CD4-positive, alpha-beta T cell (primary cell): Measurements from ENCODE around the gene TNP1. TPM values are rescaled to one million over a fixed set of nuclear protein-coding genes. Genes with fewer than 3 reads are reported as not detected.

Experiments
- ATAC-seq: fragments of 200-7000 bp; cut with Tn5 transposase; one replicate; pipeline ENCODE4 v1.10.0; 2022; ENCODE audit warnings: mild to moderate bottlenecking; ENCODE audit not compliant: poor library complexity
- CTCF ChIA-PET: fragments of 350-600 bp; sonication (Branson Sonifier 250); formaldehyde crosslinking; loops from one replicate; lab custom pipeline; 2021; ENCODE audit warnings: antibody characterized with exemption, inconsistent platforms; lab: Charles Lee
- POLR2A ChIA-PET: fragments of 350-600 bp; sonication (Branson Sonifier 250); formaldehyde crosslinking; loops from one replicate; lab custom pipeline; 2021; ENCODE audit warnings: antibody characterized with exemption, inconsistent platforms; lab: Charles Lee
- DNase-seq, 14 experiments: peaks; one replicate each; pipeline ENCODE4 v3.0.0-alpha.2; 2013 to 2020; ENCODE audit warnings: mixed read lengths in 2 of 14
- H3K27ac ChIP-seq, 2 donors: one replicate each; pipeline versions ENCODE4 v1.5.1 to v1.7.0; 2013; ENCODE audit warnings: low read length in 2 of 2, low read depth in 1 of 2, mild to moderate bottlenecking in 1 of 2
- H3K27me3 ChIP-seq, 2 experiments: 1 replicate in 1 of 2; 2 replicates in 1 of 2; pipeline versions ENCODE4 v1.6.1 to v1.7.0; 2013; ENCODE audit warnings: low read length in 2 of 2, control low read depth in 1 of 2, mild to moderate bottlenecking in 1 of 2, moderate library complexity in 1 of 2; ENCODE audit not compliant: insufficient read depth in 2 of 2, control insufficient read depth in 1 of 2
- H3K36me3 ChIP-seq: one replicate; pipeline ENCODE4 v1.6.1; 2013; ENCODE audit warnings: low read length, control low read depth; ENCODE audit not compliant: insufficient read depth
- H3K4me1 ChIP-seq: one replicate; pipeline ENCODE4 v1.6.1; 2013; ENCODE audit warnings: low read length, control low read depth; ENCODE audit not compliant: insufficient read depth
- H3K4me3 ChIP-seq: one replicate; pipeline ENCODE4 v1.5.1; 2013; ENCODE audit warnings: mild to moderate bottlenecking, low read length, moderate library complexity
- H3K9me3 ChIP-seq, 2 experiments: 1 replicate in 1 of 2; 2 replicates in 1 of 2; pipeline versions ENCODE4 v1.6.1 to v1.7.0; 2013; ENCODE audit warnings: low read length in 2 of 2, mild to moderate bottlenecking in 2 of 2, control low read depth in 1 of 2, moderate library complexity in 1 of 2; ENCODE audit not compliant: control insufficient read depth in 1 of 2, insufficient read depth in 1 of 2
- H3K27ac Mint-ChIP-seq: one replicate; pipeline ENCODE4 v1.8.0; 2020; ENCODE audit warnings: mixed read lengths
- H3K27me3 Mint-ChIP-seq: one replicate; pipeline ENCODE4 v1.8.0; 2021; ENCODE audit warnings: mixed read lengths
- H3K36me3 Mint-ChIP-seq: one replicate; pipeline ENCODE4 v1.8.0; 2021; ENCODE audit warnings: low read depth, mixed read lengths
- H3K4me1 Mint-ChIP-seq: one replicate; pipeline ENCODE4 v1.8.0; 2021; ENCODE audit warnings: low read depth, mixed read lengths
- H3K4me3 Mint-ChIP-seq: one replicate; pipeline ENCODE4 v1.8.0; 2020; ENCODE audit warnings: mild to moderate bottlenecking, mixed read lengths
- H3K9me3 Mint-ChIP-seq: one replicate; pipeline ENCODE4 v1.8.0; 2020; ENCODE audit warnings: mixed read lengths
- intact Hi-C, 2 experiments: fragments of 100-400 bp; cut with DNase I in 1 of 2; cut with micrococcal nuclease in 1 of 2; formaldehyde crosslinking; loops; one replicate each; pipeline versions ENCODE4 v1.15.1 to v1.9.0; 2023 to 2025; cut with DNase I, micrococcal nuclease
- total RNA-seq, 174 experiments: library from RNA in 2 of 174; stranded (reverse) in 2 of 174; gene quantifications; one replicate each; pipeline ENCODE4 v1.2.3 and lab custom pipeline; 2021 to 2026
- TF ChIP-seq, protein P1 (sequence below): fragments of 200-600 bp; IDR thresholded peaks from one replicate; pipeline ENCODE4 v1.8.0; 2022; ENCODE audit warnings: antibody characterized with exemption, mild to moderate bottlenecking

TNP1 gene
- total RNA-seq, 2 experiments from 2014 or later, result not detected

DNA sequence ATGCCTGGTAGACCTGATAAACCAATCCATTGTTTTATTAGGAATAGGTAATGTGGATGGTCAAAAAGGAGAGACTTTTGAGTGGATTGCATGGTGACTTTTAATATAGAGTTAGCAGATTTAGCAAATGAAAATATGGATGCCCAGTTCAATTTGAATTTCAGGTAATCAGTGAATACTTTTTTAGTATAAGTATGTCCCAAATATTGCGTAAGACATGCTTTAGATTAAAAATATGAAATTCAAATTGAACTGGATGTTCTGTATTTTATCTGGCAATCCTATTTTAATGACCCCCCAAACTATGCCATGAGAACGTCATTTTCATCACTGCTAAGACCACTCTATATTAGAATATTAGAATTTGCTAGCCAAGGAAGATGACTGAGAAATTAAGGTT lies 30.3 kb upstream of the TNP1 start:
- Histone ChIP-seq H3K4me1 (no peaks in the 10 kb centered on the region), H3K27ac (no peak overlapping the region), H3K9me3 (peaks cover 0 to 3% of the 10 kb centered on the region in 2 experiments), H3K27me3 (no peaks in the 10 kb centered on the region), H3K4me3 (no peak overlapping the region), H3K36me3 (no peaks in the 10 kb centered on the region)
- Mint-ChIP-seq H3K27ac (no peak overlapping the region), H3K27me3 (no peaks in the 10 kb centered on the region), H3K4me3 (no peak overlapping the region), H3K4me1 (no peaks in the 10 kb centered on the region), H3K36me3 (no peaks in the 10 kb centered on the region), H3K9me3 (no peaks in the 10 kb centered on the region)
- intact Hi-C loops, result no loop called here
- ChIA-PET POLR2A (no interaction called here), CTCF (no interaction called here)
- ATAC-seq, result no peak
- TF ChIP-seq, protein P1, sequence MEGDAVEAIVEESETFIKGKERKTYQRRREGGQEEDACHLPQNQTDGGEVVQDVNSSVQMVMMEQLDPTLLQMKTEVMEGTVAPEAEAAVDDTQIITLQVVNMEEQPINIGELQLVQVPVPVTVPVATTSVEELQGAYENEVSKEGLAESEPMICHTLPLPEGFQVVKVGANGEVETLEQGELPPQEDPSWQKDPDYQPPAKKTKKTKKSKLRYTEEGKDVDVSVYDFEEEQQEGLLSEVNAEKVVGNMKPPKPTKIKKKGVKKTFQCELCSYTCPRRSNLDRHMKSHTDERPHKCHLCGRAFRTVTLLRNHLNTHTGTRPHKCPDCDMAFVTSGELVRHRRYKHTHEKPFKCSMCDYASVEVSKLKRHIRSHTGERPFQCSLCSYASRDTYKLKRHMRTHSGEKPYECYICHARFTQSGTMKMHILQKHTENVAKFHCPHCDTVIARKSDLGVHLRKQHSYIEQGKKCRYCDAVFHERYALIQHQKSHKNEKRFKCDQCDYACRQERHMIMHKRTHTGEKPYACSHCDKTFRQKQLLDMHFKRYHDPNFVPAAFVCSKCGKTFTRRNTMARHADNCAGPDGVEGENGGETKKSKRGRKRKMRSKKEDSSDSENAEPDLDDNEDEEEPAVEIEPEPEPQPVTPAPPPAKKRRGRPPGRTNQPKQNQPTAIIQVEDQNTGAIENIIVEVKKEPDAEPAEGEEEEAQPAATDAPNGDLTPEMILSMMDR, result no peak
- DNase-seq, result no peak

DNA sequence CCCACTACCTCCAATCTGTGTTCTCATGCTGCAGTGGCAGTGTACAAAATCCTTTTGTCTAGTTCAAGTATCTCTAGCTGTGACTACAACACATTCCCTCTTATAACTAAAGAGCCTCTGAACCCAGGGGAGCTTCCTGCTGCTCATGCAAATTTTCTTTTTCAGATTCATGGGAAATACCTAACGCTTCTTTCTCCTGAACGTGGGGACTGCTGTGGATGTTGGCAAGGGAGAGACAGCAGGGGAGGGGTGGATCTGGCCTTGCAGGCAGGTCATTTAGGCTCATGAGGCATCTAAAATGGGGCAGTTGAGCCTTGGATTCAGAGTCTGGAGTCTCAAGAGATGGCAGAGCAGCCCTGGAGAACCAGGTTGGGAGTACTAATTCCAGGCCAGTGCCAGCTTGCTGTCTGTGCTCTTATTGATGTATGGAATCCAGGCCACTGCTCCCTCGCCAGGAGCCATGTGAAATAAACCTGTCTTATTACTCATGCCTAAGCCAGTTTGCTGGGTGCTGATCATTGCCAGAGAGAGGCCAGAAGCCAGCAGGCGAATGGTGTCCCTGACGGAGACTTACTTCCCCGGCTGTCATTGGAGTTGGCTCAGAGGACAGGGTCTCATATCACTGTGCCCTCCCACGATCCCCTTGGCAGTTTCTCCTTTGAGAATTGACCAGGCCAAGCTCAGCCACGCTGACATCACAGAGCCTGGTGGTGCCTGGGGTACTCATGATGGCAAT lies 29.2 kb upstream of the TNP1 start:
- CTCF ChIA-PET, result no interaction called here
- Histone ChIP-seq H3K36me3 (no peaks in the 10 kb centered on the region), H3K27me3 (no peaks in the 10 kb centered on the region), H3K27ac (no peak overlapping the region), H3K4me1 (no peaks in the 10 kb centered on the region), H3K9me3 (peaks cover 0 to 5% of the 10 kb centered on the region in 2 experiments), H3K4me3 (no peak overlapping the region)
- Mint-ChIP-seq H3K4me3 (no peak overlapping the region), H3K4me1 (no peaks in the 10 kb centered on the region), H3K9me3 (no peaks in the 10 kb centered on the region), H3K27me3 (no peaks in the 10 kb centered on the region), H3K36me3 (no peaks in the 10 kb centered on the region), H3K27ac (no peak overlapping the region)
- DNase-seq (no peak), ATAC-seq (no peak)
- intact Hi-C loops, result no loop called here
- TF ChIP-seq, protein P1, result no peak
- POLR2A ChIA-PET, result no interaction called here

DNA sequence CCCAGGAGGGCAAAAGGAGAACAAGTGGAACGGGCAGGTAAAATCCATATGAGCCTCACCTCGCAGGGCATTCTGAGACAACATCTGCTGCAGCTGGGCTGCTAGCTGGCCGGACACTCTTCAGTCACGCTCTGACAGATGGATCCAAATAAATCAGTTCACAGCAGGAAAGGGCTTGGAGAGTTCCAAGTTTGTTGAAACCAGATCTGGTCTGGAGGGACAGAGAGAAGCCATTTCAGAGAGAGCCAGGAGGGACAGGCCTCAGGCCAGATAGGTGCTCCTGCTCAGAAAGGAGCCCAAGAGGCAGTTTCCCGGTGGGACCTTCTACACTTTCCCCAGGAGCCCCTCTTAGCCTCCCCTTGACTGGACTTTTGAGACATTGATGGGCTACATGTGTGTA lies 28.2 kb upstream of the TNP1 start:
- CTCF ChIA-PET, result no interaction called here
- ATAC-seq (no peak), DNase-seq (no peak)
- H3K4me3 ChIP-seq, result no peak overlapping the region
- no peaks in the 10 kb centered on the region for H3K36me3 ChIP-seq
- Mint-ChIP-seq H3K27ac (no peak overlapping the region), H3K4me1 (no peaks in the 10 kb centered on the region), H3K4me3 (no peak overlapping the region), H3K27me3 (no peaks in the 10 kb centered on the region), H3K9me3 (no peaks in the 10 kb centered on the region), H3K36me3 (no peaks in the 10 kb centered on the region)
- H3K9me3 ChIP-seq, result peaks cover 0 to 5% of the 10 kb centered on the region in 2 experiments
- intact Hi-C loops, result no loop called here
- H3K27me3 ChIP-seq, result no peaks in the 10 kb centered on the region
- H3K4me1 ChIP-seq, result no peaks in the 10 kb centered on the region
- TF ChIP-seq, protein P1, result no peak
- POLR2A ChIA-PET, result no interaction called here
- H3K27ac ChIP-seq, result no peak overlapping the region
